HEK293T (cell line): ENCODE results near the gene KRT75.

Source experiments
- CTCF ChIA-PET: fragments of 350-600 bp; formaldehyde crosslinking; extraction: SDS; loops from one replicate; lab custom pipeline; 2021; ENCODE audit warnings: antibody characterized with exemption, inconsistent platforms; lab: Yijun Ruan, JAX
- POLR2A ChIA-PET: fragments of 350-600 bp; formaldehyde crosslinking; extraction: SDS; loops from one replicate; lab custom pipeline; 2020; ENCODE audit warnings: antibody characterized with exemption, inconsistent platforms; lab: Yijun Ruan, JAX
- DNase-seq: peaks from one replicate; pipeline ENCODE4 v3.0.0; 2012; ENCODE audit warnings: mixed read lengths; ENCODE audit errors: extremely low spot score
- ARNT ChIP-seq: fragments of 450-650 bp; IDR thresholded peaks from 2 replicates; pipeline ENCODE4 v1.6.1; 2017; ENCODE audit warnings: mild to moderate bottlenecking
- BHLHE40 ChIP-seq: fragments of 450-650 bp; IDR thresholded peaks from 2 replicates; pipeline ENCODE4 v1.6.1; 2016; ENCODE audit warnings: mild to moderate bottlenecking, moderate library complexity, borderline replicate concordance
- CTBP1 ChIP-seq: fragments of 450-650 bp; IDR thresholded peaks from 2 replicates; pipeline ENCODE4 v1.6.1; 2016; ENCODE audit warnings: borderline replicate concordance
- ELF4 ChIP-seq: fragments of 450-650 bp; IDR thresholded peaks from 2 replicates; pipeline ENCODE4 v1.6.1; 2017; ENCODE audit warnings: antibody characterized with exemption
- FOXA1 ChIP-seq: fragments of 450-650 bp; IDR thresholded peaks from 2 replicates; pipeline ENCODE4 v1.6.1; 2016; ENCODE audit warnings: mild to moderate bottlenecking
- FOXK2 ChIP-seq: fragments of 450-650 bp; IDR thresholded peaks from 2 replicates; pipeline ENCODE4 v1.6.1; 2016; ENCODE audit warnings: mild to moderate bottlenecking
- FOXM1 ChIP-seq: fragments of 450-650 bp; IDR thresholded peaks from 2 replicates; pipeline ENCODE4 v1.6.1; 2017; ENCODE audit warnings: mild to moderate bottlenecking, borderline replicate concordance
- HDGF ChIP-seq: fragments of 450-650 bp; IDR thresholded peaks from 2 replicates; pipeline ENCODE4 v1.6.1; 2017; ENCODE audit warnings: antibody characterized with exemption, borderline replicate concordance
- L3MBTL2 ChIP-seq: fragments of 450-650 bp; conservative IDR thresholded peaks from 2 replicates; pipeline ENCODE4 v1.6.1; 2016; ENCODE audit warnings: mild to moderate bottlenecking
- LEF1 ChIP-seq: fragments of 450-650 bp; IDR thresholded peaks from 2 replicates; pipeline ENCODE4 v1.6.1; 2017; ENCODE audit warnings: mild to moderate bottlenecking, borderline replicate concordance
- NFRKB ChIP-seq: fragments of 450-650 bp; IDR thresholded peaks from 2 replicates; pipeline ENCODE4 v1.6.1; 2016; ENCODE audit warnings: mild to moderate bottlenecking, moderate library complexity
- PKNOX1 ChIP-seq: fragments of 450-650 bp; IDR thresholded peaks from 2 replicates; pipeline ENCODE4 v1.6.1; 2016
- SP1 ChIP-seq: fragments of 450-650 bp; IDR thresholded peaks from 2 replicates; pipeline ENCODE4 v1.6.1; 2017
- SUZ12 ChIP-seq: fragments of 450-650 bp; IDR thresholded peaks from 2 replicates; pipeline ENCODE4 v1.6.1; 2016; ENCODE audit warnings: mild to moderate bottlenecking
- TARDBP ChIP-seq: fragments of 450-650 bp; IDR thresholded peaks from 2 replicates; pipeline ENCODE4 v1.6.1; 2016
- ZNF384 ChIP-seq: fragments of 450-650 bp; IDR thresholded peaks from 2 replicates; pipeline ENCODE4 v1.6.1; 2016

KRT75 gene

GRCh38 chr12:52407918-52408317 is 26.3 kb downstream of the KRT75 start:
- ChIA-PET CTCF (no interaction called here), POLR2A (no interaction called here)
- TF ChIP-seq SP1, result no peak
- TF ChIP-seq FOXK2, result no peak
- TF ChIP-seq FOXA1, result no peak
- no peak for TF ChIP-seq ZNF384
- TF ChIP-seq HDGF, result no peak
- TF ChIP-seq BHLHE40, result no peak
- TF ChIP-seq TARDBP, result no peak
- TF ChIP-seq ARNT, result no peak
- TF ChIP-seq L3MBTL2, result no peak
- no peak for TF ChIP-seq SUZ12
- no peak for TF ChIP-seq LEF1
- TF ChIP-seq ELF4, result no peak
- DNase-seq, result no peak

GRCh38 chr12:52405922-52406385 is 28.2 kb downstream of the KRT75 start, which contains the start of gene KRT82:
TSS of gene KRT82 (minus strand) at chr12:52406335. CDS start at chr12:52406277, 58 bp downstream.
- TF ChIP-seq CTBP1 (no peak), HDGF (no peak), SUZ12 (no peak)
- ChIA-PET POLR2A (no interaction called here), CTCF (no interaction called here)
- no peak for DNase-seq

GRCh38 chr12:52404951-52405350 is 29.2 kb downstream of the KRT75 start:
- POLR2A ChIA-PET, result no interaction called here
- TF ChIP-seq FOXA1 (no peak), ELF4 (no peak), PKNOX1 (no peak)
- no peak for DNase-seq
- CTCF ChIA-PET, result no interaction called here

- ChIA-PET CTCF (no interaction called here), POLR2A (no interaction called here)
- TF ChIP-seq HDGF (no peak), NFRKB (no peak), SUZ12 (no peak), ARNT (no peak), L3MBTL2 (no peak), ZNF384 (no peak), TARDBP (no peak), LEF1 (no peak), FOXK2 (no peak), FOXA1 (no peak), PKNOX1 (no peak), BHLHE40 (no peak), CTBP1 (no peak), ELF4 (no peak), FOXM1 (no peak), SP1 (no peak)
- no peak for DNase-seq
Measured at GRCh38 chr12:52403561-52403960, 30.6 kb downstream of the KRT75 start.

- TF ChIP-seq SP1 (no peak), SUZ12 (no peak), CTBP1 (no peak), L3MBTL2 (no peak), FOXA1 (no peak), TARDBP (no peak), ZNF384 (no peak), HDGF (no peak), ELF4 (no peak), FOXK2 (no peak), FOXM1 (no peak), BHLHE40 (no peak), NFRKB (no peak), PKNOX1 (no peak), ARNT (no peak), LEF1 (no peak)
- no peak for DNase-seq
- ChIA-PET POLR2A (no interaction called here), CTCF (no interaction called here)
Measured at GRCh38 chr12:52402873-52403540, 31.2 kb downstream of the KRT75 start.

- CTCF ChIA-PET, result no interaction called here
- TF ChIP-seq TARDBP (no peak), FOXM1 (no peak), BHLHE40 (no peak), FOXA1 (no peak), ELF4 (no peak), SUZ12 (no peak), FOXK2 (no peak), PKNOX1 (no peak), LEF1 (no peak), SP1 (no peak), HDGF (no peak), ZNF384 (no peak), NFRKB (no peak), CTBP1 (no peak), ARNT (no peak), L3MBTL2 (no peak)
- DNase-seq, result no peak
- POLR2A ChIA-PET, result no interaction called here
Measured at GRCh38 chr12:52402377-52402776, 31.8 kb downstream of the KRT75 start.
